Prostate gland (tissue), 2 donors: ENCODE data around the gene PEX13.

Experiments used
- CTCF ChIP-seq, 4 experiments: fragments of 200-600 bp in 2 of 4; fragments of 450-650 bp in 2 of 4; sonication (generic) in 2 of 4; IDR thresholded peaks; 1 replicate in 3 of 4; 2 replicates in 1 of 4; pipeline ENCODE4 v1.5.1; 2016 to 2019; ENCODE audit warnings: antibody characterized with exemption in 4 of 4, mild to moderate bottlenecking in 2 of 4, moderate library complexity in 2 of 4
- POLR2A ChIP-seq: fragments of 450-650 bp; IDR thresholded peaks from one replicate; pipeline ENCODE4 v1.6.1; 2016; ENCODE audit warnings: antibody characterized with exemption, mild to moderate bottlenecking
- POLR2AphosphoS5 ChIP-seq: sonication (generic); formaldehyde crosslinking; IDR thresholded peaks from one replicate; pipeline ENCODE4 v1.6.1; 2017; ENCODE audit warnings: antibody characterized with exemption

GRCh38 chr2:61016392-61017002 is 1.0 kb upstream of the PEX13 start:
- TF ChIP-seq CTCF (IDR thresholded peaks at IDR 0.05) (no peak), POLR2A (no peak), POLR2AphosphoS5 (no peak)
